ENCODE data around the gene COL20A1. TPM values are rescaled to one million over a fixed set of nuclear protein-coding genes. Genes with fewer than 3 reads are reported as not detected.

COL20A1 gene
- total and polyA plus RNA-seq, 2 of the 13 experiments (the other 11 are each of a cell fraction or from before 2014, with no cell fraction given): not detected

DNA sequence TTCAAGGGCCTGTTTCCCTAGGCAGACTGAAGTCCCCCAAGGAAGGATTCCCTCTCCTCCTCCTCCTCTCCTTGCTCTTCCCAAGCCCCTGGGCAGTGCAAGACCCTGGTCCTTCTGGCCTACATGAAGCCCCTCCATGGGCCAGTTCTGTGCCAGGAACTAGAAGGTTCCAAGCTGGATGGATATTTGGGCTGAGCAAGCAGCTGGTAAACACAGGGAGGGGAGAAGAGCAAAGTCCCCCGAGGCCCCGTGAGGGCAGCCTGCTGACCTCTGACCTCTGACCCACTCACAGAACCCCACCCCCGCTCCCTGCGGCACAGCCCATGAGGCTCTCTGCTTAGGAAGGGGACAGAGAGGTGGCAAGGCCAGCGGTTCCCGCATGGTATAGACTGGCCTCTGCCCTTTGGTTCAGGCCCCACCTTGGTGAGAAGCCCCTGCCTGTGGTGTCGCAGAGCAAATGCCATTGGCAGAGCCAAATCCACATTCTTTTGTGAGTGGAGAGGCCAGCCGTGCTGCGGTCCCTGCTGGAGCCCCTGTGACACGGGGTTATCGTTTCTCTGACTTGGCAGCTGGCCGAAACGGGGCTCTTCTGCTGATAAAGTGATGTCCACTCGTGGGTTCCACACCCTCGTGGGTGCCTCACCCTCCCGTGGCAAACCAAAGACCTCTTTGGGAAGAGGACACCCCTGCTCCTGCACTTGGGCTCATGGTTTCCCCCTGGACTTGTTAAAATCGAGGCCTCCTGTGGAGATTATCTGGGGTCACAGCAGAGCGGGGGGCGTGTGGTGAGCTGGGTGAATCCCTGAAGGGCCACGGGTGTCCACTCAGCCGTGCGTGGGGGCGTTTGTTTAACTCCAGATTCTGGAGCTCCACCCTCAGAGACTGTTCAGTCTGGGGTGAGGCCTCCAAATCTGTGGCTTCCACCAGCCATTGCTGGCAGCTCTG is 70.3 kb downstream of the COL20A1 start (continued):
- TF ChIP-seq ISX (CRISPR knock-in tag; conservative IDR thresholded peaks at IDR 0.05) (no peak), PHF8 (CRISPR knock-in tag; IDR thresholded peaks at IDR 0.05) (no peak), ZNF558 (CRISPR knock-in tag; IDR thresholded peaks at IDR 0.05; ENCODE audit: borderline replicate concordance) (no peak), SRF (IDR thresholded peaks at IDR 0.05; ENCODE audit: low read depth, low read length) (no peak), SMYD3 (CRISPR knock-in tag; IDR thresholded peaks at IDR 0.05) (no peak), ZFP1 (CRISPR knock-in tag; IDR thresholded peaks at IDR 0.05) (no peak), CHD2 (IDR thresholded peaks at IDR 0.05; ENCODE audit: low read depth, low read length) (no peak), XRCC5 (optimal IDR thresholded peaks at IDR 0.05; ENCODE audit: low read length) (peak; percentile 35), FOXK1 (CRISPR knock-in tag; IDR thresholded peaks at IDR 0.05; ENCODE audit: borderline replicate concordance, low read depth) (peak; percentile 48; the same call in 1 of the 2 replicates), ZNF232 (CRISPR knock-in tag; IDR thresholded peaks at IDR 0.05; ENCODE audit: borderline replicate concordance) (no peak), NFKBIZ (CRISPR knock-in tag; IDR thresholded peaks at IDR 0.05) (no peak), ZNF891 (CRISPR knock-in tag; IDR thresholded peaks at IDR 0.05) (peak; percentile 27; the same call in 1 of the 2 replicates), HMGA1 (CRISPR knock-in tag; conservative IDR thresholded peaks at IDR 0.05) (no peak), LCORL (IDR thresholded peaks at IDR 0.05) (no peak), LCORL (CRISPR knock-in tag; IDR thresholded peaks at IDR 0.05) (peak; percentile 98), ZNF788 (CRISPR knock-in tag; IDR thresholded peaks at IDR 0.05; ENCODE audit: borderline replicate concordance) (peak; percentile 40; the same call in 1 of the 2 replicates), TAF15 (IDR thresholded peaks at IDR 0.05; ENCODE audit: low read depth, low read length, poor library complexity, severe bottlenecking) (no peak), ZNF234 (CRISPR knock-in tag; conservative IDR thresholded peaks at IDR 0.05) (0 out of 2 replicates have a peak, but pooled peaks have one; percentile 63), RFX5 (IDR thresholded peaks at IDR 0.05; ENCODE audit: low read depth, low read length) (no peak), PPARG (CRISPR knock-in tag; conservative IDR thresholded peaks at IDR 0.05) (peak; percentile 79), ONECUT2 (CRISPR knock-in tag; IDR thresholded peaks at IDR 0.05) (no peak)
- TF ChIP-seq, protein P1, sequence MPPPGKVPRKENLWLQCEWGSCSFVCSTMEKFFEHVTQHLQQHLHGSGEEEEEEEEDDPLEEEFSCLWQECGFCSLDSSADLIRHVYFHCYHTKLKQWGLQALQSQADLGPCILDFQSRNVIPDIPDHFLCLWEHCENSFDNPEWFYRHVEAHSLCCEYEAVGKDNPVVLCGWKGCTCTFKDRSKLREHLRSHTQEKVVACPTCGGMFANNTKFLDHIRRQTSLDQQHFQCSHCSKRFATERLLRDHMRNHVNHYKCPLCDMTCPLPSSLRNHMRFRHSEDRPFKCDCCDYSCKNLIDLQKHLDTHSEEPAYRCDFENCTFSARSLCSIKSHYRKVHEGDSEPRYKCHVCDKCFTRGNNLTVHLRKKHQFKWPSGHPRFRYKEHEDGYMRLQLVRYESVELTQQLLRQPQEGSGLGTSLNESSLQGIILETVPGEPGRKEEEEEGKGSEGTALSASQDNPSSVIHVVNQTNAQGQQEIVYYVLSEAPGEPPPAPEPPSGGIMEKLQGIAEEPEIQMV (CRISPR knock-in tag; IDR thresholded peaks at IDR 0.05; ENCODE audit: low read depth): no peak
- TF ChIP-seq, protein P2, sequence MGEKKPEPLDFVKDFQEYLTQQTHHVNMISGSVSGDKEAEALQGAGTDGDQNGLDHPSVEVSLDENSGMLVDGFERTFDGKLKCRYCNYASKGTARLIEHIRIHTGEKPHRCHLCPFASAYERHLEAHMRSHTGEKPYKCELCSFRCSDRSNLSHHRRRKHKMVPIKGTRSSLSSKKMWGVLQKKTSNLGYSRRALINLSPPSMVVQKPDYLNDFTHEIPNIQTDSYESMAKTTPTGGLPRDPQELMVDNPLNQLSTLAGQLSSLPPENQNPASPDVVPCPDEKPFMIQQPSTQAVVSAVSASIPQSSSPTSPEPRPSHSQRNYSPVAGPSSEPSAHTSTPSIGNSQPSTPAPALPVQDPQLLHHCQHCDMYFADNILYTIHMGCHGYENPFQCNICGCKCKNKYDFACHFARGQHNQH (CRISPR knock-in tag; IDR thresholded peaks at IDR 0.05): no peak
- TF ChIP-seq, protein P3, sequence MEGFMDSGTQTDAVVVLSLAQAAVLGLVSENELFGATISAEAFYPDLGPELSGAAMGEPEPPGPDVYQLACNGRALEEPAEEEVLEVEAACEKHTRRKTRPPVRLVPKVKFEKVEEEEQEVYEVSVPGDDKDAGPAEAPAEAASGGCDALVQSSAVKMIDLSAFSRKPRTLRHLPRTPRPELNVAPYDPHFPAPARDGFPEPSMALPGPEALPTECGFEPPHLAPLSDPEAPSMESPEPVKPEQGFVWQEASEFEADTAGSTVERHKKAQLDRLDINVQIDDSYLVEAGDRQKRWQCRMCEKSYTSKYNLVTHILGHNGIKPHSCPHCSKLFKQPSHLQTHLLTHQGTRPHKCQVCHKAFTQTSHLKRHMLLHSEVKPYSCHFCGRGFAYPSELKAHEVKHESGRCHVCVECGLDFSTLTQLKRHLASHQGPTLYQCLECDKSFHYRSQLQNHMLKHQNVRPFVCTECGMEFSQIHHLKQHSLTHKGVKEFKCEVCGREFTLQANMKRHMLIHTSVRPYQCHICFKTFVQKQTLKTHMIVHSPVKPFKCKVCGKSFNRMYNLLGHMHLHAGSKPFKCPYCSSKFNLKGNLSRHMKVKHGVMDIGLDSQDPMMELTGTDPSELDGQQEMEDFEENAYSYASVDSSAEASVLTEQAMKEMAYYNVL (CRISPR knock-in tag; IDR thresholded peaks at IDR 0.05; ENCODE audit: borderline replicate concordance): 0 out of 2 replicates have a peak, but pooled peaks have one; percentile 52
- TF ChIP-seq, protein P4, sequence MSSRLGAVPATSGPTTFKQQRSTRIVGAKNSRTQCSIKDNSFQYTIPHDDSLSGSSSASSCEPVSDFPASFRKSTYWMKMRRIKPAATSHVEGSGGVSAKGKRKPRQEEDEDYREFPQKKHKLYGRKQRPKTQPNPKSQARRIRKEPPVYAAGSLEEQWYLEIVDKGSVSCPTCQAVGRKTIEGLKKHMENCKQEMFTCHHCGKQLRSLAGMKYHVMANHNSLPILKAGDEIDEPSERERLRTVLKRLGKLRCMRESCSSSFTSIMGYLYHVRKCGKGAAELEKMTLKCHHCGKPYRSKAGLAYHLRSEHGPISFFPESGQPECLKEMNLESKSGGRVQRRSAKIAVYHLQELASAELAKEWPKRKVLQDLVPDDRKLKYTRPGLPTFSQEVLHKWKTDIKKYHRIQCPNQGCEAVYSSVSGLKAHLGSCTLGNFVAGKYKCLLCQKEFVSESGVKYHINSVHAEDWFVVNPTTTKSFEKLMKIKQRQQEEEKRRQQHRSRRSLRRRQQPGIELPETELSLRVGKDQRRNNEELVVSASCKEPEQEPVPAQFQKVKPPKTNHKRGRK (CRISPR knock-in tag; IDR thresholded peaks at IDR 0.05): no peak
